ENCODE data around the gene IRAK3.
A peak's percentile ranks its signal among the peaks of the same experiment; 100 is the strongest.

DNA sequence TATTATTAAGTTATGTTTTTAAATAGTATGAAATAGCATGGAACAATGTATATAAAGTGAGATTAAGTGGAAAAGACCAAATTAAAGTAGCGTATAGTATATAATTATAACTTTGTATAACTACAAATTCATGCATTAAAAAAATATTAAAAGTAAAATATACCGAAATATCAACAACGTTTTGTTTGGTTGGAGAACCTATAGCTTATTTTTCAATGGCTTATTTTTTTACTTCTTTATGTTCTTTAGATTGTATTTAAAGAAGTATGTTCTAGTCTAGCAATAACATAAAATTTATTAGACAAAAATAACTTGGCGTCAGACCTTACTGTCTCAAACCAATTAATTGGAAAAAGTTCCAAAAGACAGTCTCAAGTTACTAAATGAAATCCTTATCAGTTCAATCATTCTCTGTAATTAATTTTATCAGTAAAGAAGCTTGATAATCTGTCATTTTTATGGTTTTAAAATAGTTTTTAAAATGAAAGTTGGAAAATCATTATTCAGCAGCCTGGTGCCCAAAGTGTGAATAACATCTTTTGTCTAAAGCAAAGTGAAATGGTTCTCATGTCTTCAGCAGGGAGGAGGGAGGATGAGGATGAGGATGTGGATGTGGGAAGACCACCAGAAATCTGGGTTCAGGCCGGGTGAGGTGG lies 46.7 kb downstream of the IRAK3 start:
- no peak for TF ChIP-seq CEBPB (IDR thresholded peaks at IDR 0.05; ENCODE audit: low read depth)
- TF ChIP-seq, protein P1, sequence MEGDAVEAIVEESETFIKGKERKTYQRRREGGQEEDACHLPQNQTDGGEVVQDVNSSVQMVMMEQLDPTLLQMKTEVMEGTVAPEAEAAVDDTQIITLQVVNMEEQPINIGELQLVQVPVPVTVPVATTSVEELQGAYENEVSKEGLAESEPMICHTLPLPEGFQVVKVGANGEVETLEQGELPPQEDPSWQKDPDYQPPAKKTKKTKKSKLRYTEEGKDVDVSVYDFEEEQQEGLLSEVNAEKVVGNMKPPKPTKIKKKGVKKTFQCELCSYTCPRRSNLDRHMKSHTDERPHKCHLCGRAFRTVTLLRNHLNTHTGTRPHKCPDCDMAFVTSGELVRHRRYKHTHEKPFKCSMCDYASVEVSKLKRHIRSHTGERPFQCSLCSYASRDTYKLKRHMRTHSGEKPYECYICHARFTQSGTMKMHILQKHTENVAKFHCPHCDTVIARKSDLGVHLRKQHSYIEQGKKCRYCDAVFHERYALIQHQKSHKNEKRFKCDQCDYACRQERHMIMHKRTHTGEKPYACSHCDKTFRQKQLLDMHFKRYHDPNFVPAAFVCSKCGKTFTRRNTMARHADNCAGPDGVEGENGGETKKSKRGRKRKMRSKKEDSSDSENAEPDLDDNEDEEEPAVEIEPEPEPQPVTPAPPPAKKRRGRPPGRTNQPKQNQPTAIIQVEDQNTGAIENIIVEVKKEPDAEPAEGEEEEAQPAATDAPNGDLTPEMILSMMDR (IDR thresholded peaks at IDR 0.05 in 2 of 3, conservative IDR thresholded peaks at IDR 0.05 in 1 of 3; ENCODE audit: borderline replicate concordance in 1 of 3, insufficient read depth in 1 of 3, low read depth in 2 of 3, low read length in 2 of 3) = peak in 1 of 3 experiments; percentile 16; a peak in 2 of 6 replicates
- TF ChIP-seq POLR2A (IDR thresholded peaks at IDR 0.05; ENCODE audit: borderline replicate concordance, extremely low read depth, insufficient read depth, insufficient read length) = no peak
- no peak for TF ChIP-seq EZH2 (IDR thresholded peaks at IDR 0.05)
- TF ChIP-seq, protein P2, sequence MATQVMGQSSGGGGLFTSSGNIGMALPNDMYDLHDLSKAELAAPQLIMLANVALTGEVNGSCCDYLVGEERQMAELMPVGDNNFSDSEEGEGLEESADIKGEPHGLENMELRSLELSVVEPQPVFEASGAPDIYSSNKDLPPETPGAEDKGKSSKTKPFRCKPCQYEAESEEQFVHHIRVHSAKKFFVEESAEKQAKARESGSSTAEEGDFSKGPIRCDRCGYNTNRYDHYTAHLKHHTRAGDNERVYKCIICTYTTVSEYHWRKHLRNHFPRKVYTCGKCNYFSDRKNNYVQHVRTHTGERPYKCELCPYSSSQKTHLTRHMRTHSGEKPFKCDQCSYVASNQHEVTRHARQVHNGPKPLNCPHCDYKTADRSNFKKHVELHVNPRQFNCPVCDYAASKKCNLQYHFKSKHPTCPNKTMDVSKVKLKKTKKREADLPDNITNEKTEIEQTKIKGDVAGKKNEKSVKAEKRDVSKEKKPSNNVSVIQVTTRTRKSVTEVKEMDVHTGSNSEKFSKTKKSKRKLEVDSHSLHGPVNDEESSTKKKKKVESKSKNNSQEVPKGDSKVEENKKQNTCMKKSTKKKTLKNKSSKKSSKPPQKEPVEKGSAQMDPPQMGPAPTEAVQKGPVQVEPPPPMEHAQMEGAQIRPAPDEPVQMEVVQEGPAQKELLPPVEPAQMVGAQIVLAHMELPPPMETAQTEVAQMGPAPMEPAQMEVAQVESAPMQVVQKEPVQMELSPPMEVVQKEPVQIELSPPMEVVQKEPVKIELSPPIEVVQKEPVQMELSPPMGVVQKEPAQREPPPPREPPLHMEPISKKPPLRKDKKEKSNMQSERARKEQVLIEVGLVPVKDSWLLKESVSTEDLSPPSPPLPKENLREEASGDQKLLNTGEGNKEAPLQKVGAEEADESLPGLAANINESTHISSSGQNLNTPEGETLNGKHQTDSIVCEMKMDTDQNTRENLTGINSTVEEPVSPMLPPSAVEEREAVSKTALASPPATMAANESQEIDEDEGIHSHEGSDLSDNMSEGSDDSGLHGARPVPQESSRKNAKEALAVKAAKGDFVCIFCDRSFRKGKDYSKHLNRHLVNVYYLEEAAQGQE (IDR thresholded peaks at IDR 0.05; ENCODE audit: low read depth) = no peak
- no peak for TF ChIP-seq SIN3A (IDR thresholded peaks at IDR 0.05; ENCODE audit: low read depth)
- TF ChIP-seq POLR2AphosphoS5 (IDR thresholded peaks at IDR 0.05; ENCODE audit: low read depth, low read length) = no peak
- TF ChIP-seq RAD21 (IDR thresholded peaks at IDR 0.05; ENCODE audit: low read depth) = no peak
- TF ChIP-seq YY1 (IDR thresholded peaks at IDR 0.05; ENCODE audit: extremely low read depth, insufficient replicate concordance, low read depth, low read length) = no peak
- no peak for TF ChIP-seq EZH2phosphoT487 (IDR thresholded peaks at IDR 0.05; ENCODE audit: borderline replicate concordance)
- TF ChIP-seq, protein P3, sequence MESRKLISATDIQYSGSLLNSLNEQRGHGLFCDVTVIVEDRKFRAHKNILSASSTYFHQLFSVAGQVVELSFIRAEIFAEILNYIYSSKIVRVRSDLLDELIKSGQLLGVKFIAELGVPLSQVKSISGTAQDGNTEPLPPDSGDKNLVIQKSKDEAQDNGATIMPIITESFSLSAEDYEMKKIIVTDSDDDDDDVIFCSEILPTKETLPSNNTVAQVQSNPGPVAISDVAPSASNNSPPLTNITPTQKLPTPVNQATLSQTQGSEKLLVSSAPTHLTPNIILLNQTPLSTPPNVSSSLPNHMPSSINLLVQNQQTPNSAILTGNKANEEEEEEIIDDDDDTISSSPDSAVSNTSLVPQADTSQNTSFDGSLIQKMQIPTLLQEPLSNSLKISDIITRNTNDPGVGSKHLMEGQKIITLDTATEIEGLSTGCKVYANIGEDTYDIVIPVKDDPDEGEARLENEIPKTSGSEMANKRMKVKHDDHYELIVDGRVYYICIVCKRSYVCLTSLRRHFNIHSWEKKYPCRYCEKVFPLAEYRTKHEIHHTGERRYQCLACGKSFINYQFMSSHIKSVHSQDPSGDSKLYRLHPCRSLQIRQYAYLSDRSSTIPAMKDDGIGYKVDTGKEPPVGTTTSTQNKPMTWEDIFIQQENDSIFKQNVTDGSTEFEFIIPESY (IDR thresholded peaks at IDR 0.05; ENCODE audit: extremely low read depth, insufficient replicate concordance, low read length) = no peak
- no peak for TF ChIP-seq ZNF274 (IDR thresholded peaks at IDR 0.05; ENCODE audit: low read depth, low read length)
